Glomerular endothelial cell (primary cell): ENCODE measurements around the gene IL1RAPL2. TPM values are rescaled to one million over a fixed set of nuclear protein-coding genes. Genes with fewer than 3 reads are reported as not detected.
"Not testable (repeated sequence)": the region's sequence is repeated elsewhere in the genome, so short reads cannot be mapped to it uniquely, and the experiment has no call there.

ENCODE experiments used
- DNase-seq: peaks from one replicate; pipeline ENCODE4 v3.0.0-alpha.2; 2011; ENCODE audit warnings: low read depth, low spot score; ENCODE audit errors: extremely low read depth
- total RNA-seq: library from RNA; depleted of rRNA; stranded (reverse); fragments of >200 nt; gene quantifications from 2 replicates; pipeline ENCODE4 v1.2.3, GENCODE V29; 2015

The IL1RAPL2 gene
- total RNA-seq, 1 donor from 2014 or later, result not detected

GRCh38 chrX:105134273-105134672 is 568.3 kb downstream of the IL1RAPL2 start:
- no peak for DNase-seq

DNA sequence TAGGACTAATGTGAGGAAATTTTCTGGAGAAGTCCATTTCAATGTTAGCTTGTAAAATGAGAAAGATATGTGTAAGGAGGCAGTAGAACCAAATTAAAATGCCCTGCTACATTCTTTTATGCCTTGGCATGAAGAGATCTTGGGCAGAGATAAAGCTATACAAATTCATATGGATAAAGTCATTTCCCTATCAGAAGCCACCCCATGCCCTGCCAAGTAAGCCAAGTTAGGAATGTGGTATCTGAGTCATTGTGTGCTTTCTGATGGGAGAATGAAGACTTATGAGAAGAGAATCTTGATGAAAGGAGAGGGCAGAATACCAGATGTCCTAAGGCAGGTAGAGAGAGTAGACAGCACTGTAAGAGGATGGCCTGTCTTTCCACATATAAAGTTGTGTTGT is 570.8 kb downstream of the IL1RAPL2 start:
- DNase-seq, result no peak

GRCh38 chrX:105150036-105150435 is 584.0 kb downstream of the IL1RAPL2 start:
- DNase-seq, result no peak

DNA sequence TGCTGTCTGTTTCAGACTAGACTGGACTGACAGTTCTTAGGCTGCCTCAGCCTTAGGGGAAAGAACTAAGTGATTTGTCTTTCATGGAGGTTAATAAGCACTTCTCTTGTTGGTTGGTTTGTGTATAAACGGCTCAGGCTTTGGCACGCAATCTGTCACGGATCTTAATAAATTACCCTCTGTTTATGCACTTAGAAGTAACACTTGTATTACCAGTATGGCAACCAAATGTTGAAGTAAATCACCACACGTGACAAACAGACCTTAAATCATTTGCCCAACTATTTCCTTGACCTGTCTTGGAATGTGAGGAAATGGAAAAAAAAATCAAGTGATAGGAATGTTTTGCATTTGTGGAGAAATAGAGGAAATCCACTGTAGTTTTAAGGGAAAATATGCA is 584.6 kb downstream of the IL1RAPL2 start:
- no peak for DNase-seq

- DNase-seq, result no peak
These were observed 601.2 kb downstream of the IL1RAPL2 start for GRCh38 chrX:105167233-105167632.

DNA sequence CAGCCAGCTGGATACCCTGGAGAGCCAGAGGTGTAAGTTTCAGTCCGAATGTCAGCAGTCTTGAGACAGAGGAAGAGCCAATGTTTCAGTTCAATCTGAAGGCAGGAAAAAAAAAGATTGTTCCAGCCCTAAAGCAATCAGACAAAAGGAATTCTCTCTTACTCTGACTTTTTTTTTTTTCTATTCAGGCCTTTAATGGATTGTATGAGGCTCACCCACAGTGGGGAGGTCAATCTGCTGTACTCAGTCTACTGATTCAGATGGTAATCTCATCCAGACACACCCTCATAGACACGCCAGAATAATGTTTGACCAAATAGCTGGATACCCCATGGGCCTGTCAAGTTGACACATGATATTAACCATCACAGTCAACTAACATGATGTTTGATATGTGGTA is 602.6 kb downstream of the IL1RAPL2 start:
- no peak for DNase-seq

GRCh38 chrX:105173071-105173470 is 607.1 kb downstream of the IL1RAPL2 start:
- DNase-seq, result no peak

DNA sequence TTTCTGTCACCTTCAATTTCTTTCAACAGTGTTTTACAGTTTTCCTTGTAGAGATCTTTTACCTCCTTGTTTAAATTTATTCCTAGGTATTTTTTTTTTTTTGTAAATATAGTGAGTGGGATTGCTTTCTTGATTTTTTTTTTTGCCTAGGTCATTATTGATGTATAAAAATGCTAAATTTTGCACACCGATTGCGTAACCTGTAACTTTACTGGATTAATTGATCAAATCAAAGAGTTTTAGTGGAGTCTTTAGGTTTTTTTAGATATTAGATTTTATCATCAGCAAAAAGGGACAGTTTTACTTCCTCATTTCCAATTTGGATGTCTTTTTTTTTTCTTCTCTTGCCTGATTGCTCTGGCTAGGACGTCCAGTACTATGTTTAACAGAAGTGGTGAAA is 613.6 kb downstream of the IL1RAPL2 start:
- DNase-seq, result no peak

GRCh38 chrX:105189093-105189492 is 623.1 kb downstream of the IL1RAPL2 start:
- DNase-seq, result no peak

DNA sequence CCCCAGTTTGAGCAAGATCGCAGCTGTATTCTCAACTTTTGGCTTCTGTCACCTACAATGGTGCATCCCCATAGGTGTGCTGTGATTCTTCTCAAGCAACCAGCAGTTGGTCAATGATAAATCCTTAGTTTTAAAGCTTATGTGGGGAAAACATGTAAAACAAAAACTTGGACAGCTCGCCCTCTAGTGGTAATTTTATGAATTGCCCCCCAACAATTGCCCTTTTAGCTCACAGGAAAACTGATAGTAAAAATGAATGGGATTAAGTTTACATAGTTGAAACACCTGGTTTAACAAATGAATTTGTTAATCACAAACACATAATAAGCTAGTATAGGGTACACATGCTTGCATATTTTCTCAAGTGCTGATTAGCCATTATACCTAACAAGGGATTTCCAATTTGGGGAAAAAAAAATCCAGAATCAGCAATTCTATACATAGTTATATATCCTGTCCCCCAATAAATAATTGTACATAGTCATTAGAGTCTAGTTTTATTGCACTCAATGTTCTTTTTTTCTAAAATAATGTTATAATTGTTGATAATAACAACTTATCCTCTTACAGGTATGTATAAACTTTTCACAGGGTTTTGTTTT is 624.4 kb downstream of the IL1RAPL2 start:
- DNase-seq, result no peak

DNA sequence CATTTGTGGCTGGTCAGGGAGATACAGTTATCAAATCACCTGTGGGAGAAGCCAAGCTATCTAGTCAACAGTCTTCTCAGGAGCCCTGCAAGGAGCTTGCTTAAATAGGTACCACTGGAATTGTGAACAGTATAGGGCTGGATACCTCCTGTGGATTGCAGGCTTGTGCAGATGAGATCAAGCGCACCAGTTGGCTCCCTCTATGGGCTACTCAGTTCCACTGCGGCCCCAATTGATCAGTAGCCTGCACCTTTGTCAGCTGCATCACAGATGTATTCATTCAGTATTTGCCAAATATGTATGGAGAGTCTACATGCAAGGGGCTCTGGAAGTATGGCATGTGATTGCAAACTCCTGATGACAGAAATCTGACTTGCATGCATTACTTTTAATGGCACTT is 625.9 kb downstream of the IL1RAPL2 start:
- DNase-seq, result no peak

DNA sequence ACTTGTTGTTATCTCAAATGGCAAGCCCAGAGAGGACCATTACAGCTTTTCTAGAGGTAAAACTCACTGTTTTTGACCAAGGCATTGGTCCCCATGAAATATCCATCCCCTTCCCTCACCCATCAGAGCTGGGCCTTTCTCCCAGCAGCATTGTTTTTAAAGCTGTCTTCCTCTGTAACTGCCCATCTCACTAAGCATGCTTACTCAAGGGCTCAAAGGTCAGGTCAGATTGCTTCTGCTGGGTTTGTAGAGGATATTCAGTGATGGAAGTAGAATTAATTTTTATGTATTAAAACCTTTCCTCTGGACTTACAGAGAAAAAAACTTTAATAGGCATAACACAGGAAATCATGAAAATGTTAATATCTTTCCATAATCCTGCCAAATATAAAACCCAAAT is 643.4 kb downstream of the IL1RAPL2 start:
- no peak for DNase-seq

GRCh38 chrX:105210258-105210657 is 644.3 kb downstream of the IL1RAPL2 start:
- no peak for DNase-seq

DNA sequence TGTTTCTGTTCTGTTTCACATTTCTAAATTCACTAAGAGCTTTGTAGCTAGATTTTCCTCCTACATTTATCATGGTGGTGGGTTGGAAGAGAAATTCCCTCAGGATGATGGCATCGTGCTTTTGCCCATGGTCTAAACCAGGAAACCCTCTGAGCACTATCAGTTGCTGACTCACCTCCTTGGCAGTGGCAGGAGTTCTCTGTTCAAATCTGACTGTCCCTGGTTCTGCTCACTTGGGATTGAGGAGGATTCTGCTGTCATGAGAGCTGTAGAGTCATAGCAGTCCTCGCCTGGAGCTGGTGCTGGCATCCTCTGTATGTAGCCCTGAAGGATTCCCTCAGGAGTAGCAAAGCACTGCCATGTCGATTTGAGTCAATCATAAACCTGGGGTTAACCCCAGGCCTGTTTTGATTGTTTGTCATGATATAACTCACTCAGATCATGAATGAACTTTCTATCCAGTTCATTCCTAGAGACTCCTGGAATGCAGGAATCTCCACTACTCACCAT is 645.1 kb downstream of the IL1RAPL2 start:
- DNase-seq, result no peak

DNA sequence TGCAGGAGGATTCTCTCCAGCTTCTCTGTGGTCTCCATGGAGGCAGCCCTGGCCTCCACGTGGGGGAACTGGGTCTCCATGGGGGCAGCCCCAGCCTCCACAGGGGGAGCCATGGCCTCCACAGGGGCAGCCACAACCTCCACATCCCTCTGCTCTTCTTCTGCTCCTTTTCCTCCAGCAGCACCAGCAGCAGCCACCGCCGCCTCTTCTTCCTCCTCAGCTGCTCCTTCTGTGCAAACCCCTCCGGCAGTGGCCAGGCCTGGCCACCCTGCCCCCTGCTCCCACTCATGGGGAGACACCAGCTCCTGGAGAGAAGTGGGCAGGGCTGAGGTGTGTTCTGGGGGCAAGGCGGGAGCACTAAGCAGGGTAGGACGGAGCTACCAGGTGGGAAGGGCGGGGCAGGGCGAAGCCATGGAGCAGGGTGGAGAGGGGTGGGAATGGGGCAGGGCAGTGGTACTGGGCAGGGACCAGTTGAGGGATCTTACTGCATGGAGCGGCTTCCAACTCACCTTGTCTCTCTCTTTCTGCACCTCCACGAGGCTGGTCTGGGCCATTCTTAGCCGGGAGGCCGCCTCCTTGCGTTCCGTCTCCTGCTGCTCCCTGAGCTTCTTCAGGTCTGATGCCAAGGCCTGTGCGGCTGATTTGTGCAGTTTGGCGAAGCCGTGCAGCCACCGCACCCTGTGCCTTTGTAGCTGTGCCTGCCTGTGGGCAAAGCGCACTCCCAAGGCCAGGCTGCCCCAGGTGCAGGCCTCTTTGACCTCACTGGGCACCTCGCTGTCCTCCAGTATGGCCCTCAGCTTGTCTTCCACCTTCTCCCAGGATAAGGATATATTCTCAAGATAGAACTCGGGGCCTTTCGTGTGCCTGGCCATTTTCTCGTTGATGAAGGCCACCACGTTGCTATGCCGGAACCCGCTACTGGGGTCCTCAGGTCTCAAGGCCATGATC is 653.7 kb downstream of the IL1RAPL2 start:
- no peak for DNase-seq

DNA sequence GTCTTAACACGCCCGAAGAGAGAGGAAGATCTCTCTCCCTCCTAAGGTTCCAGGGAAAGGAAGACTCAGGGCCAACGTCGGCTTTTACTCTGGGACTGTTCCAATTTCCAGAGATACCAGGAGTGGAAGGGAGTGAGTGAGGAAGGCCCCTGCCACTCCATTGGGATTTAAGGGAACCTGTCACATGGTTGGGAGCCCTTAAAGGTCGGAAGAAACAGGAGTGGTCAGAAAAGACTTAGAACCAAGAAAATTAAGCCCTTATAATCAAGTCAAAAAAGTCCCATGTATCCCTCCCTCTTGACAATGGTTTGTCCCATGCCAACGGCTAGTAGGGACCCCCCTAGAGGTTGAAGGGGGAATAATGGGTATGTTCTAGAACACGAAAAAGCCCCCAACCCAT is 654.6 kb downstream of the IL1RAPL2 start, which contains the start of gene TEX13A:
TSS of gene TEX13A (minus strand) at position 59 of the 400 bp plus-strand sequence. CDS start 297 bp downstream, outside the sequence.
- no peak for DNase-seq

DNA sequence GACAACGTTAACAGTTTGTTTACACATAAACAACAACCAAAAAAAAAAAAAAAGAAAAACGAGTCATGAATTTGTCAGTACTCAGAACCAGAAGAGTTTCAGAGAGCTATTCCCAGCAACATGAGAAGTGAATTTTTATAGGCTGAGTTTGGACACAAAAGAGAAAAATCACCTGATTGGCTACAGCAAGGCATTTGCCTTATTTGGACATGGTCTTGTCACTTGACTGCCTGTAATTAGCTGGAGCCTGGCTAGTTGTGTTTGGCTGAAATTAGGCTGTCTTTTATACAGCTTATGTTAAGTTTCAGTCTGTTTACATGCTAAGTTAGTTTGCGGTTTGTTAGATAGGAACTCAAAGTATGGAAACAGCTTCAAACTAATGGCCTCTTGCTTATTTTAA is 655.4 kb downstream of the IL1RAPL2 start:
- no peak for DNase-seq

DNA sequence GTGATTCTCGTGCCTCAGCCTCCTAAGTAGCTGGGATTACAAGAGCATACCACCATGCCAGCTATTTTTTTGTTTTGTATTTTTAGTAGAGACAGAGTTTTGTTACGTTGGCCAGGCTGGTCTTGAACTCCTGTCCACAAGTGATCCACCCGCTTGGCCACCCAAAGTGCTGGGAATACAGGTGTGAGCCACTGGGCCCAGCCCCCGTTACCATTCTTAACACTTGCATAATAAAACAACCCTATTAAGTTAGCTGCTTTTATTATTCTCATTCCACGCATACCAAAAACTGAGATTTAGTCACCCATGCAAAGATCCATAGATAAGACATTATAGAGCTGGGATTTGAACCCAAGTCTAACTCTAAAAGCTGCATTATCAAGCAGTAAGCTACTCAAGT is 660.5 kb downstream of the IL1RAPL2 start:
- DNase-seq, result no peak

- DNase-seq, result no peak
These were observed 662.6 kb downstream of the IL1RAPL2 start for GRCh38 chrX:105228602-105229001.

DNA sequence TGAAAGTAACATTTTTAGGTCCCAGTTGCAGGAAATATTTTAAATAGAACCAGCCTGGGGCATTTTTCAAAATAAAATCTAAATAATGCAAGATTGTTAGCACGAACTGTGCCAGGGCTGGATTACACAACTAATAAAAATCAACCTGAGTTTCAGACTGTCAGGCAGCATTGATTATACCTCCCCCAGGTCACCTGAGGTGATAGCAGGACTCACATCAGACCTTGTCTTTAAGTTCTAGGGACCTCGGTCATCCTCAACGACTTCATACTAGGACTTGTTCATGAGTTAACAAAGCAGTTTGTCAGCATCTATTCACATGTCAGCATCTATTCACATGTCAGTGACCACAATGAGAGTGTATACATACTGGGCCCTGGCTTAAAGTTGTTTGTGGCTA is 663.1 kb downstream of the IL1RAPL2 start:
- DNase-seq, result no peak

GRCh38 chrX:105237407-105237806 is 671.4 kb downstream of the IL1RAPL2 start:
- not testable (repeated sequence) for DNase-seq

DNA sequence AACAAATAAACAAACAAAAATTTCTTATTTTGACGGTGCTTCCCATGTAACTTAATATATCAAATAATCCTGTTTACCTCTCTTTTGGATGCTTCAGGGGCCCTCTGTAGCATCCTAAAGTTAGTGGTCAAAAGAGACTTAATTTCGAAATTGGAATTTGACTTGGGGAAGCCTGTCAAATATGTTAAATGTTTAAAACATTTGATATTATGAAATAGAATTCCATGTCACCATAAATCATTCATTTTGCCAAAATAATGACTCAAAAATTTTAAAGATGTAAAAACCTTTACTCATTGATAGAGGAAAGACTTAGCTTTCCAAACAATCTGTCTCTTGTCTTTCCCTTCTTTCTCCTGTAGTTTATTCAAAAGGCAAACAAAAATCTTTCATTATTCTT is 675.1 kb downstream of the IL1RAPL2 start:
- no peak for DNase-seq
